NCI-H2227 treated with DMSO at 0.1 percent for 48 hours (cell line): Measurements from ENCODE around the gene ABCB10.
"Not testable (repeated sequence)": the region's sequence is repeated elsewhere in the genome, so short reads cannot be mapped to it uniquely, and the experiment has no call there.

Experiments used
- DNase-seq: peaks from one replicate; lab custom pipeline; 2025; lab: John Stamatoyannopoulos, UW

The ABCB10 gene

GRCh38 chr1:229536982-229537381 lies 21.5 kb downstream of the ABCB10 start:
- DNase-seq, result no peak

GRCh38 chr1:229535230-229535629 lies 23.3 kb downstream of the ABCB10 start:
- no peak for DNase-seq

GRCh38 chr1:229531326-229531725 lies 27.2 kb downstream of the ABCB10 start:
- DNase-seq, result no peak

DNA sequence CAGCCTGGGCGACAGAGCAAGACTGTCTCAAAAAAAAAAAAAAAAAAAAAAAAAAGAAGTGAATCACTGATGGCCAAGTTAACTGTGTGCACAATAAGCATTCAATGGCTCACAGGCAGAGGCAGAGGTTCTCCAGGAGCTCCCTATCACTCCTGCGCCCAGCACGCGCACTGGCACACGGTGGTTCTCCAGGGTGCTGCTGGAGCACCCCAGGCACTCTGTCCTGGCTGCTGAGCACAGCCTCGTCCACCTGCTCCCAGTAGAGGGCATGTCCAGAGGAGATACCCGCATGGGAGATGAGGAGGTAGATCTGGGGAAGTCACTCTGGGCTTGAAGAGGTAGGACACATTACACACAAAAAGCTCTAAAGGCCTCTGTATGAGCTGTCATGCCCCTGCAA lies 28.9 kb downstream of the ABCB10 start:
- no peak for DNase-seq

DNA sequence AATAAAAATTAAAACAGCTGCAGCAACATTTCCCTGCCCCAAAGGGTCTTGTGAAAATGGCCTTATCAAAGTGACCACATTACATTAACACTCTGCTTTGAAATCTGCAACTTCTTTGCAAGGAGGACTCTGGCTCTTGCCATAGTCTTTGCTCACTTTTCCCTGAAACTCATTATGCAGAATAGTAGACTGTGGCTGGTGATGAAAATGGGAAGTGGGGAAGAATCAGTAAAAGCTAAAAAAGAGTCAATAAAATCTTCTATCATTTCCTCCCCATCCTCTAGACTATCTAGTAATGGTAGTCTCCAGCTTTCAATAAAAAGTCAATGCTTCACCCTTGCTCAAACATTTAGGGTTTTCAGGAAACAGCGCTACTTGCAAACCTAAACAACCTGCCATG lies 31.8 kb downstream of the ABCB10 start:
- DNase-seq, result no peak

DNA sequence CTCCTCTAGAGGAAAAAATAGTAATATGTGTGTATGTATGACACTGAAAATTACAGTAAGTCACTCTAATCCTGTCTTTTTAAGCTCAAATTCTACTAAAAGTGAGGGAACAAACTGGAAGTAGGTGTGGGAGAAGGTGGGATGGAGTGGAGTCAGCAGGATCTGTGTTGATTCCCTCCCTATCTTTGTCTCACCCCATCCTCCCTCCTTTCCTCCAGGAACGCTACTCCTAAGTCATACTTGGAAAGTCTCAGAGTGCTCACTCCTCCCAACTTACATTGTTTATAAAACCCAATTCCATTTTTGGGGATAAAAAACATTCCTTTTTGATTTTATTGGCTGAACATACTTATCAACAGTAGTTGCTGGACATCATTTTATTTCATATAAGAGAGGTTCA lies 35.5 kb downstream of the ABCB10 start:
- no peak for DNase-seq

GRCh38 chr1:229514578-229515275 lies 43.8 kb downstream of the ABCB10 start:
- DNase-seq, result peak; percentile 77

DNA sequence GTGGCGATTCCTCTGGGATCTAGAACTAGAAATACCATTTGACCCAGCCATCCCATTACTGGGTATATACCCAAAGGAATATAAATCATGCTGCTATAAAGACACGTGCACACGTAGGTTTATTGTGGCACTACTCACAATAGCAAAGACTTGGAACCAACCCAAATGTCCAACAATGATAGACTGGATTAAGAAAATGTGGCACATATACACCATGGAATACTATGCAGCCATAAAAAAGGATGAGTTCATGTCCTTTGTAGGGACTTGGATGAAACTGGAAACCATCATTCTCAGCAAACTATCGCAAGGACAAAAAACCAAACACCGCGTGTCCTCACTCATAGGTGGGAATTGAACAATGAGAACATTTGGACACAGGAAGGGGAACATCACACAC lies 46.9 kb downstream of the ABCB10 start:
- DNase-seq, result not testable (repeated sequence)

GRCh38 chr1:229511201-229511600 lies 47.3 kb downstream of the ABCB10 start:
- DNase-seq, result not testable (repeated sequence)

DNA sequence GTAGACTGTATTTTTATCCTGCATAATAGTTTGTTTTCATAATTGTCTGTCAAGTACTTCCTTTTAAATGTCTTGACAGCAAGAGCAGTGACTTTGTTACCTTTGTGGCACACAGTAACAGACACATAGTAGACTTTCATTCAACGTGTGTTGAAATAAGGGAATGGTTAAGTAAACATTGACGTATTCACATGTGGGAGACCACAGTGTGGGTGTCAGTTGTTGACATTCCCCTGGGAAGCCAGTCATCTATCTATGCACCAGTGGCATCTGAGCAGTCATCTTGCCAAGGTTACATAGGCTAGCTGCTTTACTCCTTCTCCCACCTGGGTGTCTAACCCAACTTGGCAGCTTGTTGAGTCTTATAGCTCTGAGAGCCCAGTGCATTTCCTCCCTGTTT lies 48.9 kb downstream of the ABCB10 start:
- DNase-seq, result no peak

DNA sequence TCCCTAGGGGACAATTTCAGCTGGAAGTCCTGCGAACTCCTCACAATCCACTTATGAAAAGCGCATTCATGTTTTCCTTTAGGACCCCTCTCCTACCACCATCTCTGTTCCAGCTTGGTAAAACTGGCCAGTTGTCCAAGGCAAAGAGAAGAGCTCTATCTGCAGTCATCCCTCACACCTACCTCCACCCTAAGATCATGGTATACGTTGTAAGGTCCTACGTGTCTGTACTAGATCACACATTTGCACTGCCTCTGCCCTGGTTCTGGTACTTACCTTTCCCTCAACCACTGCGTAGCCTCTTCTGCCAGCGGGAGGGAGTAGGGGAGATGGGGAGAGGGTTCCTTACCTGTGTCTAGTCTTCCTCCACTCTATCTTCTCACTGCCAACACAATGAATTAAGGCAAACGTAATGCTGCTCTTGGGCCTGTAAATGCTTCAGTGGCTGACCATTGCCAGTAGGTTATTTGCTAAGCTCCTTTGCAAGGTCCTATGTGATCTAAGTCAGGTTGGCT lies 49.6 kb downstream of the ABCB10 start:
- DNase-seq, result peak; percentile 25

- peak; percentile 99 for DNase-seq
Measured at GRCh38 chr1:229507951-229508822, 50.3 kb downstream of the ABCB10 start, which contains the start of gene NUP133. TSS of gene NUP133 (minus strand) at chr1:229508341. CDS start at chr1:229508249, 92 bp downstream.

DNA sequence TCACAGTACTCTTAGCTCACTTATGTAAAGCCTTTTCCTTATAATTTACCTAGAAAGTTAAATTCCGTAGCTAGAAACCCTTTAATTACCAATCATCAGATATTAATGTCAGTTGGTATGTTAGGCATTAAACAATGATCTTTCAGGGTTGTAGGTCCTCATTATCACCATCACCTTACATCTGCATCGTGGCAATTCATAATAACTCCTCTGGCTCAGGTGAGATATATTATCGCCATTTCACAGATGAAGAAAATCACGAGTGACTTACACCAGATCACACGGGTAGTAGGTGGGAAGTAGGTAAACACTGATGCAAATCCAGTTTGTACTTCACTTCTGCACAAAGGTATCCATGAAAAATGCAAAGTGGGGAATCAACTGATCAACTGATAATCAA lies 51.0 kb downstream of the ABCB10 start:
- no peak for DNase-seq

DNA sequence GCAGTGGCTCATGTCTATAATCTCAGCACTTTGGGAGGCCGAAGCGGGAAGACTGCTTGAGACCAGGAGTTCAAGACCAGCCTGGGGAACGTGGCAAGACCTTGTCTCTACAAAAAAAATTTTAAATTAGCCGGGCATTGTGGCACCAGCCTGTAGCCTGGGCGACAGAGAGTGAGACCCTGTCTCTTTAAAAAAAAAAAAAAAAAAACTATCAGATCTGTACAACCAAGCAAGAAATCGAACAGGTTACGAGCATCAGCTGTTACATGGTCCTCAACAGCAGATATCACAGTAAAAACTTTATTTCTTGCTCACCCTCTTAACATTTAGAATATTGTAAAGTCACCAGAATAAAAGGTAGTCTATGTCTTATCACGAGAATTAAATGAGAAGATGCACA lies 51.9 kb downstream of the ABCB10 start:
- no peak for DNase-seq

DNA sequence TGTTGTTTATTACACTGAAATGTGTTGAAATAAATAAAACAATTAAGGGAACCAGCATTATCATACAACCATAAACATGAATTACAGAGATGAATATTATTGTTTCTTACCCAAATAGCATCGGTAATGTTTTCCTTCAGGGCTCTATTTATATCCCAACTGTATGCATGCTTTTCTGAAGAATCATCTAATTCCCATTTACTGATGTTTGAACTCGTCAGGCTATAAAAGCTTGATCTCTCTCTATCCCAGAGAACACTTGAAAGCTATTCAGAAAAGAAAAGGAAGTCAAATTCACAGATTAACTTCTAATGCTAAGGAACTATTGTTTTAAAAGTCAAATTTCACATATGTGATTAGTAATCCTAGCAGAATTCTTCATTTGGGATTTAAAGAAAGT lies 62.7 kb downstream of the ABCB10 start:
- no peak for DNase-seq

- DNase-seq, result no peak
Measured at GRCh38 chr1:229487181-229487580, 71.3 kb downstream of the ABCB10 start.

DNA sequence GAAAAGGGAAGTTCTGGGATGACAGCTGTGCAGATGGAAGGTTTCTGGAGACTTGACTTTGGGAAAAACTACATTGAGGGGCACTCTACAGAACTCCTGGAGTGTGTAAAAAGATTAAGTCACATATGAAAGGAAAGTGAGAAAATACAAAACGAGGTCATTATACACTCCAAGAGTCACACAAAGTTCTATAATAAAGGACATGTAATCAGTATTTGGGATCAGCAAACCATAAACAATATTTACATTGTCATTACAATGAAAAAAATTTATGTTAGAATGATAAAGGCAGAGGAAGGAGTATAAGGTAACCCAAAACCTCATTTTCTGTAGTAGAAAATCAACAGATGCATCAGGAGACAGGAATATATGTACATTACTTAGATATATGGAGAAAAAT lies 73.2 kb downstream of the ABCB10 start:
- DNase-seq, result no peak

DNA sequence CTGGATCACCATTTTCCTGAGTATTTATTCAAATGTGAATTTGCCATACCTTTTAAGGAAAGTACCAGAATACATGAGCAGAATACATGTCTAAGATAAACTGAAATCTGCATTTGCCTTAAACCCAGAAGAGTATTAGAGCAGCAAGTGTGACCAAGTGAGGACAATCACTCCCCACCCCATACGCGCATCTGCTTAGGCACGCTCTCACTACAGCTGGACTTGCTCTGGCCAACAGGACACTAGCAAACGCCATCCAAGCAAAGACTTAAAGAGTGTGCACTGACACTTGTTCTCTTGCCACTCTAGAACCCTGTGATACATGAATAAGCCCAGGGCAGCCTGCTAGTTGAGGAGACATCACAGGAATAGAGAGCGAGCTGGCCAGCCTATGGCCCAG lies 76.0 kb downstream of the ABCB10 start:
- no peak for DNase-seq

GRCh38 chr1:229480495-229480894 lies 78.0 kb downstream of the ABCB10 start:
- no peak for DNase-seq

DNA sequence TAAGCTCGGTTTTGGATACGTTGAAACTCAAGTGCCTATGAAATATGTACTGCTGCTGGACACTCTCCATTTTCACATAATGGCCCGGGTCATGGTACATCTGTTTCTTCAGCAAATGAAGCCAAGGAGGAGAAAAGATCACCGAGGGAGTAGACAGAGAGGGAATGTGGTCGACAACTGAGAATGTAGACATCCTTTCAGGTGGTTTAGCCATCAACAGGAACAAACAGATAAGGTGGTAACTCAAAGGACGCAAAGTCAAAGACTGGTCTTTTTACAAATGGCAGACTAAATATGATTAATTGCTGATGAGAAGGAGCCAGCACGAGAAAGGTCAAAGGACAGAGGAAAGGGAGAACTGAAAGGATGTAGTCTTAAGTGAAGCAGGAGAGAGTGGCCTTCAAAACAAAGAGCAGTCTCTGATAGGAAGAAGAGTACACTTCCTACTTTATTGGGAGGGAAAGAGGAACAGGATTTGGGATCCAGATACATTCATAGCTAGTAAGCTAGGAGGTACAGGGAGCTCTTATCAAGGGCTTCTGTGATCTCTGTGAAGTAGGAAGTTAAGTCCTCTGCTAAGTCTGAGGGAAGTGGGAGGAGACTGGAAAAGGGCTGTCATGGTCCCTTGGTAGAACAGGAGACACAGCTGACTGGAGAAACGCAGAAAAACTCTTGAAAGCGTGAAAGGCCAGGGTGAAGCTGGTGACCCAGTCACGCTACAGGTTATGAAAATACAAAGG lies 78.7 kb downstream of the ABCB10 start:
- DNase-seq, result no peak

GRCh38 chr1:229478852-229479251 lies 79.7 kb downstream of the ABCB10 start:
- DNase-seq, result no peak

- DNase-seq, result not testable (repeated sequence)
Measured at GRCh38 chr1:229475859-229476258, 82.6 kb downstream of the ABCB10 start.
